Measurements from ENCODE around the gene KLF6. TPM values are rescaled to one million over a fixed set of nuclear protein-coding genes. Genes with fewer than 3 reads are reported as not detected.

The KLF6 gene
- total and polyA plus RNA-seq, 9 donors: 45.4 to 178 (median 85.7) TPM

DNA sequence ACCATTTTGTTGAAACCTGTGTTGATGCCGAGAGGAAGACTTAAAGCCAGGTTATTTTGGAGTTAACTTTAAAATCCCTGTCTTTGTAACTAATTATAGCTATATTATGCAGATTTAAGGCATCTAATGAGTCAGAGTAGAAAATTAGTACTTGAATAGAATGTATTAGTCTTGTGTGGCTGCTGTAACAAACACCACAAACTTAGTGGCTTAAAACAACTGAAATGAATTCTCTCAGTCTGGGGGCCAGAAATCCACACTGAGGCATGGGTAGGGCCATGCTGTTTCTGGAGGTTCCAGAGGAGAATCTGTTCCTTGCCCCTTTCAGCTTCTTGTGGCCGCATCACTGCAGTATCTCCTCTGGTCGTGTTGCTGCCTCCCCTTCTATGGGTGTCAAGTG, 8.5 kb upstream of the KLF6 start:
- H3K4me1 ChIP-seq (ENCODE audit: insufficient read depth): no peaks in the 10 kb centered on the region
- intact Hi-C loops (cut with DNase I): no loop called here
- TF ChIP-seq, protein P1, sequence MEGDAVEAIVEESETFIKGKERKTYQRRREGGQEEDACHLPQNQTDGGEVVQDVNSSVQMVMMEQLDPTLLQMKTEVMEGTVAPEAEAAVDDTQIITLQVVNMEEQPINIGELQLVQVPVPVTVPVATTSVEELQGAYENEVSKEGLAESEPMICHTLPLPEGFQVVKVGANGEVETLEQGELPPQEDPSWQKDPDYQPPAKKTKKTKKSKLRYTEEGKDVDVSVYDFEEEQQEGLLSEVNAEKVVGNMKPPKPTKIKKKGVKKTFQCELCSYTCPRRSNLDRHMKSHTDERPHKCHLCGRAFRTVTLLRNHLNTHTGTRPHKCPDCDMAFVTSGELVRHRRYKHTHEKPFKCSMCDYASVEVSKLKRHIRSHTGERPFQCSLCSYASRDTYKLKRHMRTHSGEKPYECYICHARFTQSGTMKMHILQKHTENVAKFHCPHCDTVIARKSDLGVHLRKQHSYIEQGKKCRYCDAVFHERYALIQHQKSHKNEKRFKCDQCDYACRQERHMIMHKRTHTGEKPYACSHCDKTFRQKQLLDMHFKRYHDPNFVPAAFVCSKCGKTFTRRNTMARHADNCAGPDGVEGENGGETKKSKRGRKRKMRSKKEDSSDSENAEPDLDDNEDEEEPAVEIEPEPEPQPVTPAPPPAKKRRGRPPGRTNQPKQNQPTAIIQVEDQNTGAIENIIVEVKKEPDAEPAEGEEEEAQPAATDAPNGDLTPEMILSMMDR (IDR thresholded peaks at IDR 0.05): no peak
- TF ChIP-seq EP300 (IDR thresholded peaks at IDR 0.05) (no peak), POLR2A (IDR thresholded peaks at IDR 0.05) (no peak)

DNA sequence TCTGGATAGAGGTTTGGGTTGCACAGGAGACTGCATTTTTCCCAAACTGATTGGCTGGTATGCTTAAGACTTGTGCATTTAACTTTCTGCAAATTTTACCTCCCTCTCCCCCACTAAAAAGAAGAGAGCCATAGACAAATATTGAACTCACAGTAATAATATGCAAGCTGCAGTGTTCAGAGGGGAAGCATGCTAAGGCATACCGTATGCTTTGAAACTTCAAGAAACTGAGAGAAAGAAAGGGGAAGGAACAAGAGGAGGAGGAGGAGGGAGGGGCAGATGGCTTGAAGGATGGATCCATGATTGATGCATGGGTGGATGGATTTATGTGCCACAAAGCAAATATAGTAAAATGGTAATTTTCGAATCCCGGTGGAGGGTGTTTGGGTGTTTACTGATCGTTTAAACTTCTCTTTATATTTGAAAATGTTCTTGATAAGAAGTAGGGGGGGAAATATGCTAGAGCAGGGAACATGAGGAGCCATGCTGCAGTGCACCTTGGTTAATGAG, 7.8 kb upstream of the KLF6 start:
- DNase-seq: no peak
- no peaks in the 10 kb centered on the region for H3K36me3 ChIP-seq
- H3K27ac ChIP-seq: no peak overlapping the region
- intact Hi-C loops (cut with DNase I): no loop called here
- H3K27me3 ChIP-seq: no peaks in the 10 kb centered on the region
- TF ChIP-seq EP300 (IDR thresholded peaks at IDR 0.05): no peak
- TF ChIP-seq, protein P1 (IDR thresholded peaks at IDR 0.05): no peak
- no peak for TF ChIP-seq POLR2A (IDR thresholded peaks at IDR 0.05)
- no peak overlapping the region for H3K4me3 ChIP-seq
- H3K4me1 ChIP-seq (ENCODE audit: insufficient read depth): no peaks in the 10 kb centered on the region
- WGBS, 3 donors: 67 to 77% (median 68%) methylated on average over 4 of the region's 4 CpGs
- no peaks in the 10 kb centered on the region for H3K9me3 ChIP-seq

More for the DNA sequence above, 8.5 kb upstream of the KLF6 start:
- DNase-seq: no peak
- Histone ChIP-seq H3K27me3 (no peaks in the 10 kb centered on the region), H3K4me3 (no peak overlapping the region), H3K9me3 (no peaks in the 10 kb centered on the region), H3K27ac (no peak overlapping the region), H3K36me3 (no peaks in the 10 kb centered on the region)
- 94 to 98% (median 96%) methylated on average over 3 of the region's 3 CpGs for WGBS, 3 donors

DNA sequence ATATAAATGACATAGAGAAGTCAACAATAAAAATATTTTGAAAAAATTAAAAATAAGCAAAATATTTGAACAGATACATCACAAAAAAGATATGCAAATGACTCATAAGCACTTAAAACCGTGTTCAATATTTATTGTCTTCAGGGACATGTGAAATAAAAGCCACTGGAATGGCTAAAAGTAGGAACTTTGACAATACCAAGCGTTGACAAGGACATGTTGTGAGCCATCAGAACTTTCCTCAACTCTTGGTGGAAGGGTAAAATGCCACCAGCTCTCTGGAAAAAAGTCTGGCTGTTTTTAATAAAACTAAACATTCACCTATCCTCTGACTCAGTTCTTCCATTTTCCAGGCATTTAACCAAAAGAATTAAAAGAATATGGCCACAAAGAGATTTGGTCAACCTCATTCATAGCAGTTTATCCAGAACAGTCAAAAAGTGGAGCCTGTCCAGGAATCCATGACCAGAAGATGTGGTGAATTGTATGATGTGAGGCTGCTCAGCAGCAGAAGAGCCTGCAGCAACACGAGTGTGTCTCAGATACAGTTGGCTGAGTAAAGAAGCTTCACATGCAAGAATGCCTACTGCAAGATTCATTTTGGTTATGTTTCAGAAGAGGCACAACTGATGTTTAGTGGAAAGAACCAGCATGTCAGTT, 7.1 kb upstream of the KLF6 start:
- Histone ChIP-seq H3K27ac (no peak overlapping the region), H3K27me3 (no peaks in the 10 kb centered on the region), H3K36me3 (no peaks in the 10 kb centered on the region), H3K4me3 (no peak overlapping the region), H3K4me1 (ENCODE audit: insufficient read depth) (no peaks in the 10 kb centered on the region), H3K9me3 (no peaks in the 10 kb centered on the region)
- 73% methylated on average over 3 of the region's 3 CpGs for WGBS, 3 donors
- no peak for DNase-seq
- intact Hi-C loops (cut with DNase I): no loop called here
- TF ChIP-seq EP300 (IDR thresholded peaks at IDR 0.05) (no peak), POLR2A (IDR thresholded peaks at IDR 0.05) (no peak)
- TF ChIP-seq, protein P1 (IDR thresholded peaks at IDR 0.05): no peak

DNA sequence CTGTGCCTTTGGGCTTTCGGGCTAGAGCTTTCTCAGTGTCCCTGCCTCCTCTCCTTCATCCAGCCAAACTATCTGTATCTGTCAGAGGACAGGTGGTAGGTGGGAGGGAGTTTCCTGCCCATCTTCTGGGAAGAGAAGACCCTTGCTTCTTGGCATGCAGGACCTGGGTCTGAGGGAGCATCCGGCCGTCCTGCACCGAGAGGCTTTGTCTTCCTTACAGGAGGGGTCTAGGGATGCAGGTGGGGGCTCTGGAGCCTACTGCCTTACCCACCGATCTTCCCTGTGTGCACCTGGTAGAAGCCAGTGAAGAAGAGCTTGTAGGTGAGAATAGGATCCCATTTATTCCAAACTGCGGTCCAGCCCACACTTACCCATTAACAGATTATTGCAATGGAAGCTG, 5.8 kb upstream of the KLF6 start:
- Histone ChIP-seq H3K9me3 (no peaks in the 10 kb centered on the region), H3K4me1 (ENCODE audit: insufficient read depth) (peaks cover 5% of the 10 kb centered on the region), H3K36me3 (no peaks in the 10 kb centered on the region), H3K27me3 (no peaks in the 10 kb centered on the region), H3K27ac (no peak overlapping the region), H3K4me3 (no peak overlapping the region)
- no peak for DNase-seq
- TF ChIP-seq EP300 (IDR thresholded peaks at IDR 0.05) (no peak), POLR2A (IDR thresholded peaks at IDR 0.05) (no peak)
- TF ChIP-seq, protein P1 (IDR thresholded peaks at IDR 0.05): no peak
- intact Hi-C loops (cut with DNase I): no loop called here
- 88 to 95% (median 91%) methylated on average over 6 of the region's 6 CpGs for WGBS, 3 donors
